ENCODE data around the gene AKR7A3. TPM values are rescaled to one million over a fixed set of nuclear protein-coding genes. Genes with fewer than 3 reads are reported as not detected.

The AKR7A3 gene
- total and polyA plus RNA-seq, 9 of the 15 experiments (the other 6 are each of a cell fraction or from before 2014, with no cell fraction given) = 0.04 to 1.5 (median 0.44) TPM; not detected in 1

- TF ChIP-seq AFF4 (CRISPR knock-in tag; IDR thresholded peaks at IDR 0.05) (no peak), THAP7 (CRISPR knock-in tag; IDR thresholded peaks at IDR 0.05) (no peak), SP1 (CRISPR knock-in tag; IDR thresholded peaks at IDR 0.05) (peak; percentile 34), CBFA2T3 (IDR thresholded peaks at IDR 0.05) (peak; percentile 90), C11orf30 (IDR thresholded peaks at IDR 0.05; ENCODE audit: low read depth) (peak; percentile 40), ZNF239 (CRISPR knock-in tag; IDR thresholded peaks at IDR 0.05) (no peak), ZNF699 (CRISPR knock-in tag; IDR thresholded peaks at IDR 0.05; ENCODE audit: insufficient replicate concordance) (no peak), MEF2A (IDR thresholded peaks at IDR 0.05; ENCODE audit: control insufficient read depth, low read depth, low read length) (no peak), HSF4 (CRISPR knock-in tag; IDR thresholded peaks at IDR 0.05; ENCODE audit: borderline replicate concordance) (no peak), NFIC (IDR thresholded peaks at IDR 0.05) (peak; percentile 82), STAT6 (CRISPR knock-in tag; IDR thresholded peaks at IDR 0.05) (no peak), ZNF695 (CRISPR knock-in tag; IDR thresholded peaks at IDR 0.05) (no peak), ZBTB33 (CRISPR knock-in tag; IDR thresholded peaks at IDR 0.05) (no peak), ZNF263 (CRISPR knock-in tag; IDR thresholded peaks at IDR 0.05; ENCODE audit: borderline replicate concordance) (peak; percentile 38; the same call in 1 of the 2 replicates), NFE2L1 (tag; IDR thresholded peaks at IDR 0.05; ENCODE audit: borderline replicate concordance, low read depth) (no peak), GATA2 (CRISPR knock-in tag; IDR thresholded peaks at IDR 0.05) (peak; percentile 81), CREBBP (IDR thresholded peaks at IDR 0.05; ENCODE audit: low read depth, low read length) (no peak), ETV1 (tag; conservative IDR thresholded peaks at IDR 0.05; ENCODE audit: low read depth) (no peak), RNF2 (IDR thresholded peaks at IDR 0.05) (peak; percentile 79; the same call in 1 of the 2 replicates), CEBPB (tag; IDR thresholded peaks at IDR 0.05) (no peak)
Measured at GRCh38 chr1:19325368-19325957, 36.9 kb upstream of the AKR7A3 start (continued).

Data from K562 (cell line).